NB4 (cell line): ENCODE measurements around the gene C19orf47.

Source experiments
- MYC ChIP-seq: IDR thresholded peaks from 2 replicates; pipeline ENCODE4 v1.6.1; 2011; ENCODE audit warnings: low read depth, low read length
- POLR2A ChIP-seq: IDR thresholded peaks from 2 replicates; pipeline ENCODE4 v1.6.1; 2011; ENCODE audit warnings: mild to moderate bottlenecking; ENCODE audit not compliant: insufficient read length; ENCODE audit errors: extremely low read depth
- TF ChIP-seq, protein P1 (sequence below): IDR thresholded peaks from one replicate; pipeline ENCODE4 v1.5.1; 2012; ENCODE audit warnings: low read depth, low read length
- TF ChIP-seq, protein P2 (sequence below): IDR thresholded peaks from 2 replicates; pipeline ENCODE4 v1.6.1; 2011; ENCODE audit warnings: low read depth, low read length

DNA sequence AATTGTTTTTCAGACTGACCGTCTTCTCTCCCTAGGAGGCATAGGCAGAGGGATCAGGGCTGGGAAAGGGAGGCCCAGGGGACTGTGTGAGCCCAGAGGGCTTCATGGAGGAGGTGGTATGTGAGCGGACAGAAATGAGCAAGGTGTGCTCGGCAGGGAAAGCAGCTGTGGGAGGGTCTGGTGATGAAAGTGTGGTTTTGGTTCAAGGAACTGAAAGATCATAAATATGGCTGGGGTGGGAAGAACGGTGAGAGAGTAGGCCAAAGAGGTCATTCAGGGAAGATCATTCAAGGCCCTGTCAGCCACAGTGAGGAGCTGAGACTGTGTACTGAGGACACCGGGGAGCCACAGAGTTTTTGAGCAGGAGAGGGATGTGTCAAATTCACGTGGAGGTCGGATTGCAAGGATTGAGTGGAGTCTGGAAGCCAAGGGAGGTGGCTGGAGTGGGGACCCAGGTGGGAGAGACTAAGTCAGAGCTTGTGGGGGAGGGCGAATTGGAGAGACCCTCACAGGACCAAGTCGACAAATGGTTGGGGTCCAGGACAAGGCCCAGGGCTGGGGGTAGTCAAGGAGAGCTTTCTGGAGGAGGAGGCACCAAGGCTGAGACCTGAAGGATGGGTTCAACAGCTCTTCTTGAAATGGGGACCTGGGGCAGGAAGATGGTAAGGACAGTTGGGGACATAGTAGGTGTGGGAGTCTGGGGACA, 7.9 kb upstream of the C19orf47 start:
- TF ChIP-seq POLR2A (no peak), MYC (no peak)
- TF ChIP-seq, protein P1, sequence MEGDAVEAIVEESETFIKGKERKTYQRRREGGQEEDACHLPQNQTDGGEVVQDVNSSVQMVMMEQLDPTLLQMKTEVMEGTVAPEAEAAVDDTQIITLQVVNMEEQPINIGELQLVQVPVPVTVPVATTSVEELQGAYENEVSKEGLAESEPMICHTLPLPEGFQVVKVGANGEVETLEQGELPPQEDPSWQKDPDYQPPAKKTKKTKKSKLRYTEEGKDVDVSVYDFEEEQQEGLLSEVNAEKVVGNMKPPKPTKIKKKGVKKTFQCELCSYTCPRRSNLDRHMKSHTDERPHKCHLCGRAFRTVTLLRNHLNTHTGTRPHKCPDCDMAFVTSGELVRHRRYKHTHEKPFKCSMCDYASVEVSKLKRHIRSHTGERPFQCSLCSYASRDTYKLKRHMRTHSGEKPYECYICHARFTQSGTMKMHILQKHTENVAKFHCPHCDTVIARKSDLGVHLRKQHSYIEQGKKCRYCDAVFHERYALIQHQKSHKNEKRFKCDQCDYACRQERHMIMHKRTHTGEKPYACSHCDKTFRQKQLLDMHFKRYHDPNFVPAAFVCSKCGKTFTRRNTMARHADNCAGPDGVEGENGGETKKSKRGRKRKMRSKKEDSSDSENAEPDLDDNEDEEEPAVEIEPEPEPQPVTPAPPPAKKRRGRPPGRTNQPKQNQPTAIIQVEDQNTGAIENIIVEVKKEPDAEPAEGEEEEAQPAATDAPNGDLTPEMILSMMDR, result no peak
- TF ChIP-seq, protein P2, sequence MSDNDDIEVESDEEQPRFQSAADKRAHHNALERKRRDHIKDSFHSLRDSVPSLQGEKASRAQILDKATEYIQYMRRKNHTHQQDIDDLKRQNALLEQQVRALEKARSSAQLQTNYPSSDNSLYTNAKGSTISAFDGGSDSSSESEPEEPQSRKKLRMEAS, result no peak
